ENCODE results near the gene BCAR1. TPM values are rescaled to one million over a fixed set of nuclear protein-coding genes. Genes with fewer than 3 reads are reported as not detected.

BCAR1 gene
- total RNA-seq, 6 experiments from 2014 or later = 126 to 148 (median 130) TPM

- Mint-ChIP-seq H3K27me3 (ENCODE audit: insufficient read depth) (peaks cover 29% of the 10 kb centered on the region), H3K9me3 (no peaks in the 10 kb centered on the region), H3K36me3 (ENCODE audit: low read depth) (no peaks in the 10 kb centered on the region), H3K4me3 (no peak overlapping the region), H3K4me1 (ENCODE audit: low read depth) (peaks cover 8% of the 10 kb centered on the region), H3K27ac (no peak overlapping the region)
- DNase-seq = no peak
- no peak for TF ChIP-seq CTCF (IDR thresholded peaks at IDR 0.05)
Measured at GRCh38 chr16:75204410-75204758, 47.0 kb downstream of the BCAR1 start.

DNA sequence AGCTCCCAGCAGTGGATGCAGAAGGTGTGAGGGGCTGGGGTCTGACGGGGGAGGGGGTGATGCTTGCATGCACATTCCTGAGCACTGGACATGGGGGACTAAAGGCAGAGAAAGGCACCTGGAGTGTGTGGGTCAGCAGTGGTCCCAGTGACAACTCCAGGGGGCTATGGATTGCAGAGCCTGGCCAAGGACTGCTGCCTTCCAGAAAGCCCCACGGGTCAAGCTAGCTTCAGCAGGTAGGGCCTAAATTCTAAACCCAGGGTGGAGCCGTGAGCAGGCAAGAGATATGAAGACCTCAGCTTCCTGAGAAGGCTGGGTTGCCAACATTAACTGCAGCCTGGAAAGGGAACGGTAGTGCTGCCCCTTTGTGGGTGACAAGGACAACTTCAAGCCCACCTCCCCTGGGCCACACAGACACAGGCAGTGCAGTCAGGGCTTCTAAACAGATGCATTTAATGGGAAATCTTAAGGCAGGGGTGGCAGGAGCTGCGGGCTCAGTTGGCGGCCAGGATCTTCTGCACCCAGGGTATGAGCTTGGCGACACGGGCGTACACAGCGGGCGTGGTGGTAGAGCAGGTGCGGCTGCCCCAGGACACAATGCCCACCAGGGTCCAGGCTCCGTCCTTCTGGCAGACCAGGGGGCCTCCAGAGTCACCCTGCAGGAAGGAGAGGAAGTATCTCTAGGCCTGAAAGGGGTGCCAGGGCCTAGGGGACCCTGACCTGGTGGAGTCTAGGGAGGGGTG lies 47.6 kb downstream of the BCAR1 start:
- H3K4me1 Mint-ChIP-seq (ENCODE audit: low read depth) = peaks cover 12% of the 10 kb centered on the region
- no peak for DNase-seq
- H3K4me3 Mint-ChIP-seq = no peak overlapping the region
- H3K9me3 Mint-ChIP-seq = no peaks in the 10 kb centered on the region
- no peak overlapping the region for H3K27ac Mint-ChIP-seq
- no peak for TF ChIP-seq CTCF (IDR thresholded peaks at IDR 0.05)
- no peaks in the 10 kb centered on the region for H3K36me3 Mint-ChIP-seq (ENCODE audit: low read depth)
- H3K27me3 Mint-ChIP-seq (ENCODE audit: insufficient read depth) = peaks cover 26% of the 10 kb centered on the region

DNA sequence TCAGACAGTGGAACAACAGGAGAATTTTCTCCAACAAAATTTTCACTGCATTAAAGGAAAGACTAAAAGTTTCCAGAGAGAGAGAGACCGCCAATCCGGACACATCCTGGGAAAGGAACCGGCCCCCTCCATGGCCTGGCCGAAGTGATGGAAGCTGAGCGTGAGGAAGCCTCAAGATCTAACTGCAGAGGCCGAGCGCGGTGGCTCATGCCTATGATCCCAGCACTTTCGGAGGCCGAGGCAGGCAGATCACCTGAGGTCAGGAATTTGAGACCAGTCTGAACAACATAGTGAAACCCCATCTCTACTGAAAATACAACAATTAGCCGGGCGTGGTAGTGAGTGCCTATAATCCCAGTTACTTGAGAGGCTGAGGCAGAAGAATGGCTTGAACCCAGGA lies 48.3 kb downstream of the BCAR1 start:
- Mint-ChIP-seq H3K9me3 (no peaks in the 10 kb centered on the region), H3K27ac (no peak overlapping the region)
- TF ChIP-seq CTCF (IDR thresholded peaks at IDR 0.05) = no peak

GRCh38 chr16:75202069-75202590 lies 49.3 kb downstream of the BCAR1 start:
- Mint-ChIP-seq H3K9me3 (no peaks in the 10 kb centered on the region), H3K36me3 (ENCODE audit: low read depth) (no peaks in the 10 kb centered on the region), H3K27me3 (ENCODE audit: insufficient read depth) (peaks cover 15% of the 10 kb centered on the region), H3K4me1 (ENCODE audit: low read depth) (peaks cover 24% of the 10 kb centered on the region), H3K27ac (no peak overlapping the region), H3K4me3 (no peak overlapping the region)
- TF ChIP-seq CTCF (IDR thresholded peaks at IDR 0.05) = no peak
- DNase-seq = no peak

More for the DNA sequence above, 48.3 kb downstream of the BCAR1 start:
- Mint-ChIP-seq H3K4me3 (no peak overlapping the region), H3K36me3 (ENCODE audit: low read depth) (no peaks in the 10 kb centered on the region), H3K27me3 (ENCODE audit: insufficient read depth) (peaks cover 20% of the 10 kb centered on the region), H3K4me1 (ENCODE audit: low read depth) (peaks cover 18% of the 10 kb centered on the region)
- DNase-seq = no peak

DNA sequence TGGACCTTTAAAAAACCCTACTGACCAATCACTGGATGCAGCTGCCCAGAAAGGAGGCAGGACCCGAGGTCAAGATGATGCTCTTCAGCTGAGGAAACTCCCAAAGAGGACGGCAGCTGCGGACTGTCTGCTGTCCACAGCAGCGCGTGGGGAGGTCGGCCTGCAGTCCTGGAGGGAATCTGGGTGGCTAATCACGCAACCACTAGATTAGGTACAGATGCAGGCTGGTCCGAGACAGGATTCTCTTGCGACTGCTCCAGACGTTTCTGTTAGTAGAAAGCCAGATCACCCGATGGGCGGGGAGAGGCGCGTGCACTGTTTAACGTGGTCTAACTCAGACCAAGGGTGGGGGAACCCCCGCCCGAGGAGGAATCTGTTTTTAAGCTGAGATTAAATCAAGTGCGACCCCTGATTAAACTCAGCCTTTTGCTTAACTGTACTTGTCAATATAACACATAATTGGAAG lies 53.3 kb downstream of the BCAR1 start:
- H3K36me3 Mint-ChIP-seq (ENCODE audit: low read depth) = no peaks in the 10 kb centered on the region
- H3K27me3 Mint-ChIP-seq (ENCODE audit: insufficient read depth) = peaks cover 13% of the 10 kb centered on the region
- peaks cover 5% of the 10 kb centered on the region; the same call in 1 of the 2 replicates for H3K9me3 Mint-ChIP-seq
- no peak for TF ChIP-seq CTCF (IDR thresholded peaks at IDR 0.05)
- peaks cover 24% of the 10 kb centered on the region for H3K4me1 Mint-ChIP-seq (ENCODE audit: low read depth)
- H3K4me3 Mint-ChIP-seq = peak overlapping the region; percentile 83
- DNase-seq = no peak
- H3K27ac Mint-ChIP-seq = no peak overlapping the region
